ENCODE measurements around the gene LAMC2. TPM values are rescaled to one million over a fixed set of nuclear protein-coding genes. Genes with fewer than 3 reads are reported as not detected.

The LAMC2 gene
- total and polyA plus RNA-seq, 2 of the 8 experiments (the other 6 are each of a cell fraction or from before 2014, with no cell fraction given): 4.6 to 12.9 TPM

GRCh38 chr1:183279835-183280234, 93.8 kb downstream of the LAMC2 start:
- no peak overlapping the region for H3K18ac ChIP-seq (ENCODE audit: extremely low read depth, low read length)
- H4K20me1 ChIP-seq (replicated peaks in 1 of 2; ENCODE audit: control insufficient read depth in 1 of 2, insufficient read depth in 2 of 2, low read length in 2 of 2): no peaks in the 10 kb centered on the region
- peaks cover 14 to 23% (median 18%) of the 10 kb centered on the region in 4 experiments for H3K4me1 ChIP-seq (replicated peaks in 1 of 4; ENCODE audit: control insufficient read depth in 3 of 4, insufficient read depth in 4 of 4, low read length in 3 of 4)
- no peak overlapping the region for H3K56ac ChIP-seq (replicated peaks; ENCODE audit: insufficient read length, low read depth, low read length)
- no peak overlapping the region for H3K14ac ChIP-seq (ENCODE audit: insufficient read length)
- H3K4me2 ChIP-seq (ENCODE audit: insufficient read depth in 1 of 2, low read depth in 2 of 2, low read length in 2 of 2): no peak overlapping the region
- no peak overlapping the region for H3K4ac ChIP-seq (replicated peaks; ENCODE audit: insufficient read length, low read depth, low read length)
- H3K79me1 ChIP-seq (ENCODE audit: low read depth, low read length): no peaks in the 10 kb centered on the region
- H3K36me3 ChIP-seq (ENCODE audit: control insufficient read depth in 2 of 4, insufficient read depth in 4 of 4, low read length in 3 of 4): no peaks in the 10 kb centered on the region
- H2BK5ac ChIP-seq (ENCODE audit: low read depth, low read length): 0 out of 2 replicates have a peak overlapping the region, but pooled peaks have one; percentile 31
- no peak overlapping the region; the same call in 1 of the 2 replicates for H4K8ac ChIP-seq (ENCODE audit: extremely low read depth, insufficient read depth, low read length)
- POLR2A ChIA-PET (ENCODE audit: partially characterized antibody): no interaction called here
- no peak overlapping the region for H2AK5ac ChIP-seq (ENCODE audit: low read depth, low read length)
- no peak overlapping the region for H3K9ac ChIP-seq (replicated peaks in 1 of 4; ENCODE audit: extremely low read depth in 1 of 4, low read depth in 3 of 4, low read length in 3 of 4)
- no peaks in the 10 kb centered on the region for H3K9me3 ChIP-seq (ENCODE audit: insufficient read depth in 2 of 2, low read depth in 1 of 2, low read length in 1 of 2)
- no peaks in the 10 kb centered on the region for H3K23me2 ChIP-seq (ENCODE audit: low read depth, low read length)
- H4K5ac ChIP-seq (ENCODE audit: insufficient read length, low read depth, low read length): no peak overlapping the region
- no peaks in the 10 kb centered on the region for H3K27me3 ChIP-seq (replicated peaks in 1 of 4; ENCODE audit: control insufficient read depth in 3 of 4, extremely low read depth in 1 of 4, insufficient read depth in 3 of 4, low read length in 3 of 4)
- peak overlapping the region; percentile 24 for H2BK20ac ChIP-seq (ENCODE audit: low read length)
- H3K79me2 ChIP-seq (ENCODE audit: control insufficient read depth in 1 of 2, insufficient read depth in 2 of 2, low read length in 2 of 2): no peaks in the 10 kb centered on the region
- WGBS, 2 experiments (ENCODE audit: extremely low coverage in 1 of 2, insufficient coverage in 1 of 2, insufficient read length in 1 of 2, insufficient replicate concordance in 2 of 2, low coverage in 1 of 2, low lambda C conversion rate in 2 of 2, missing lambda C conversion rate in 1 of 2): 88% methylated on average over 6 of the region's 6 CpGs; no CpG with 5 or more reads in 1 of the 2 experiments
- peak overlapping the region; percentile 8 for H4K91ac ChIP-seq (replicated peaks; ENCODE audit: insufficient read length, low read length)
- DNase-seq (ENCODE audit: low read depth in 1 of 2, low spot score in 2 of 2) (no peak), FAIRE-seq (no peak)
- H2AFZ ChIP-seq (ENCODE audit: low read length): no peak overlapping the region
- no peak overlapping the region for H2BK12ac ChIP-seq (ENCODE audit: low read depth, low read length)
- CTCF ChIA-PET (ENCODE audit: partially characterized antibody): interaction anchor here (0.5 to 6.8 kb wide), 21 partner anchors 10 to 347 kb away, joined by 3 to 84 read pairs (median 5); partner anchors contain the start of gene NMNAT2
- no peak overlapping the region for H2BK120ac ChIP-seq (replicated peaks; ENCODE audit: low read depth, low read length)
- no peak overlapping the region for H3K4me3 ChIP-seq (ENCODE audit: extremely low read depth in 1 of 4, insufficient read depth in 2 of 4, low read depth in 3 of 4, low read length in 4 of 4)
- H3K27ac ChIP-seq (ENCODE audit: low read depth, low read length): no peak overlapping the region
- no peak overlapping the region for H3K23ac ChIP-seq (ENCODE audit: insufficient read length)
- TF ChIP-seq SAP30 (IDR thresholded peaks at IDR 0.05; ENCODE audit: insufficient read depth, insufficient replicate concordance, low read length) (no peak), SP2 (IDR thresholded peaks at IDR 0.05; ENCODE audit: low read length) (no peak), SIN3A (conservative IDR thresholded peaks at IDR 0.05 in 1 of 2, IDR thresholded peaks at IDR 0.05 in 1 of 2; ENCODE audit: low read depth in 1 of 2, low read length in 2 of 2) (no peak), RBBP5 (IDR thresholded peaks at IDR 0.05; ENCODE audit: borderline replicate concordance, low read depth, low read length) (no peak), RNF2 (IDR thresholded peaks at IDR 0.05; ENCODE audit: borderline replicate concordance, low read depth, low read length, missing control alignments, poor library complexity, severe bottlenecking) (no peak), RFX5 (IDR thresholded peaks at IDR 0.05; ENCODE audit: borderline replicate concordance, low read depth, low read length) (no peak)
- no peak overlapping the region for H2BK15ac ChIP-seq (ENCODE audit: low read length)
